HepG2 (cell line): ENCODE results near the gene KANSL1. TPM values are rescaled to one million over a fixed set of nuclear protein-coding genes. Genes with fewer than 3 reads are reported as not detected.

Experiments used
- BRF2 ChIP-seq: sonication (generic); formaldehyde crosslinking; IDR thresholded peaks from 2 replicates; pipeline ENCODE4 v1.8.1; 2022; ENCODE audit warnings: mild to moderate bottlenecking, missing genetic modification reagents
- CEBPZ ChIP-seq: IDR thresholded peaks from 2 replicates; pipeline ENCODE4 v1.6.1; 2012; ENCODE audit warnings: low read length, improper control_type of control experiment
- CHD2 ChIP-seq: IDR thresholded peaks from 2 replicates; pipeline ENCODE4 v1.6.1; 2011; ENCODE audit warnings: low read depth, low read length, improper control_type of control experiment
- ERF ChIP-seq: IDR thresholded peaks from 2 replicates; pipeline ENCODE4 v1.6.1; 2018; ENCODE audit warnings: missing biosample characterization, missing genetic modification reagents
- HDAC6 ChIP-seq: fragments of 200-600 bp; sonication (generic); IDR thresholded peaks from 2 replicates; pipeline ENCODE4 v1.7.0; 2017; ENCODE audit warnings: mild to moderate bottlenecking, antibody characterized with exemption, low read length, low read depth
- NFIC ChIP-seq: IDR thresholded peaks from 2 replicates; pipeline ENCODE4 v1.6.1; 2012; ENCODE audit warnings: mild to moderate bottlenecking, low read length, inconsistent platforms
- PCBP2 ChIP-seq: fragments of 200-400 bp; formaldehyde crosslinking; optimal IDR thresholded peaks from 2 replicates; pipeline ENCODE3; 2018; ENCODE audit warnings: low read length, low read depth; ENCODE audit not compliant: poor library complexity, severe bottlenecking
- RBFOX2 ChIP-seq: fragments of 200-400 bp; formaldehyde crosslinking; IDR thresholded peaks from 2 replicates; pipeline ENCODE4 v1.6.1; 2017; ENCODE audit warnings: low read depth, mild to moderate bottlenecking, low read length
- SALL2 ChIP-seq: sonication (generic); formaldehyde crosslinking; IDR thresholded peaks from 2 replicates; pipeline ENCODE4 v1.8.1; 2023; ENCODE audit warnings: mild to moderate bottlenecking, missing genetic modification reagents, inconsistent platforms
- STAT5B ChIP-seq: sonication (generic); formaldehyde crosslinking; IDR thresholded peaks from 2 replicates; pipeline ENCODE4 v1.4.0; 2020; ENCODE audit warnings: missing genetic modification reagents
- ZBTB21 ChIP-seq: sonication (generic); formaldehyde crosslinking; IDR thresholded peaks from 2 replicates; pipeline ENCODE4 v1.4.0; 2020; ENCODE audit warnings: missing genetic modification reagents
- ZBTB26 ChIP-seq: IDR thresholded peaks from 2 replicates; pipeline ENCODE4 v1.6.1; 2016; ENCODE audit warnings: missing compliant biosample characterization, missing genetic modification reagents, borderline replicate concordance
- ZFP91 ChIP-seq: sonication (generic); formaldehyde crosslinking; IDR thresholded peaks from 2 replicates; pipeline ENCODE4 v1.9.0; 2022; ENCODE audit warnings: missing genetic modification reagents, mild to moderate bottlenecking, borderline replicate concordance
- ZNF160 ChIP-seq: sonication (generic); formaldehyde crosslinking; IDR thresholded peaks from 2 replicates; pipeline ENCODE4 v1.8.0; 2022; ENCODE audit warnings: mild to moderate bottlenecking, inconsistent platforms, missing genetic modification reagents
- ZNF207 ChIP-seq: fragments of 450-650 bp; IDR thresholded peaks from 2 replicates; pipeline ENCODE4 v1.6.1; 2016; ENCODE audit warnings: antibody characterized with exemption, borderline replicate concordance
- ZNF260 ChIP-seq: sonication (generic); formaldehyde crosslinking; IDR thresholded peaks from 2 replicates; pipeline ENCODE4 v1.4.0; 2020; ENCODE audit warnings: missing genetic modification reagents, low read depth, mild to moderate bottlenecking, borderline replicate concordance
- ZNF264 ChIP-seq: sonication (generic); formaldehyde crosslinking; IDR thresholded peaks from 2 replicates; pipeline ENCODE4 v1.4.0; 2020; ENCODE audit warnings: missing genetic modification reagents
- ZNF333 ChIP-seq: sonication (generic); formaldehyde crosslinking; IDR thresholded peaks from 2 replicates; pipeline ENCODE4 v1.4.0; 2020; ENCODE audit warnings: mild to moderate bottlenecking, missing genetic modification reagents, borderline replicate concordance
- ZNF430 ChIP-seq: sonication (generic); formaldehyde crosslinking; IDR thresholded peaks from 2 replicates; pipeline ENCODE4 v1.9.0; 2021; ENCODE audit warnings: mild to moderate bottlenecking, missing genetic modification reagents
- ZNF572 ChIP-seq: sonication (generic); formaldehyde crosslinking; IDR thresholded peaks from 2 replicates; pipeline ENCODE4 v1.5.1; 2020; ENCODE audit warnings: mild to moderate bottlenecking, missing genetic modification reagents
- ZNF772 ChIP-seq: sonication (generic); formaldehyde crosslinking; IDR thresholded peaks from 2 replicates; pipeline ENCODE4 v1.5.0; 2020; ENCODE audit warnings: mild to moderate bottlenecking, missing genetic modification reagents
- ZNF775 ChIP-seq: sonication (generic); formaldehyde crosslinking; IDR thresholded peaks from 2 replicates; pipeline ENCODE4 v1.4.0; 2020; ENCODE audit warnings: missing genetic modification reagents, mild to moderate bottlenecking, moderate library complexity, borderline replicate concordance
- polyA plus RNA-seq, 8 experiments: library from polyadenylated mRNA; depleted of rRNA in 3 of 8; stranded (reverse) in 7 of 8; unstranded in 1 of 8; fragments of >200 nt; fragmentation: Illumina TruSeq in 4 of 8; extraction: Trizol in 4 of 8; gene quantifications; 2 replicates each; pipeline versions ENCODE4 v1.2.1 to v1.2.3, GENCODE V29; 2011 to 2016; ENCODE audit warnings: low read depth in 4 of 8, missing spikeins in 1 of 8, mixed read lengths in 1 of 8; ENCODE audit not compliant: insufficient read depth in 1 of 8
- total RNA-seq, 5 experiments: library from RNA; depleted of rRNA; stranded (reverse); fragments of >200 nt; fragmentation: Illumina TruSeq; extraction: Trizol; gene quantifications; 2 replicates each; pipeline ENCODE4 v1.2.3, GENCODE V29; 2016; ENCODE audit warnings: low read depth in 1 of 5

The KANSL1 gene
- total and polyA plus RNA-seq, 2 of the 13 experiments (the other 11 are each of a cell fraction or from before 2014, with no cell fraction given), result 24.0 to 59.6 TPM

- TF ChIP-seq ZFP91 (CRISPR knock-in tag) (peak; percentile 85), ZNF572 (peak; percentile 94), ZBTB21 (no peak), CEBPZ (no peak), ERF (peak; percentile 79), ZNF260 (CRISPR knock-in tag) (no peak; the same call in 1 of the 2 replicates), NFIC (no peak), STAT5B (CRISPR knock-in tag) (no peak), ZNF160 (CRISPR knock-in tag) (peak; percentile 31; the same call in 1 of the 2 replicates), CHD2 (no peak), ZNF333 (CRISPR knock-in tag) (peak; percentile 45; the same call in 1 of the 2 replicates), ZNF207 (no peak), BRF2 (CRISPR knock-in tag) (no peak; the same call in 1 of the 2 replicates), ZNF264 (CRISPR knock-in tag) (no peak; the same call in 1 of the 2 replicates), ZBTB26 (CRISPR knock-in tag) (peak; percentile 81), PCBP2 (no peak), HDAC6 (no peak), ZNF772 (CRISPR knock-in tag) (peak; percentile 79; the same call in 1 of the 2 replicates), ZNF430 (CRISPR knock-in tag) (peak; percentile 25; the same call in 1 of the 2 replicates), SALL2 (CRISPR knock-in tag) (peak; percentile 84), RBFOX2 (peak; percentile 89), ZNF775 (CRISPR knock-in tag) (no peak; the same call in 1 of the 2 replicates)
These were observed 580 bp upstream of the KANSL1 start (continued) for GRCh38 chr17:46193626-46194392.
